Measurements from ENCODE around the gene EIF2B2.

The EIF2B2 gene

DNA sequence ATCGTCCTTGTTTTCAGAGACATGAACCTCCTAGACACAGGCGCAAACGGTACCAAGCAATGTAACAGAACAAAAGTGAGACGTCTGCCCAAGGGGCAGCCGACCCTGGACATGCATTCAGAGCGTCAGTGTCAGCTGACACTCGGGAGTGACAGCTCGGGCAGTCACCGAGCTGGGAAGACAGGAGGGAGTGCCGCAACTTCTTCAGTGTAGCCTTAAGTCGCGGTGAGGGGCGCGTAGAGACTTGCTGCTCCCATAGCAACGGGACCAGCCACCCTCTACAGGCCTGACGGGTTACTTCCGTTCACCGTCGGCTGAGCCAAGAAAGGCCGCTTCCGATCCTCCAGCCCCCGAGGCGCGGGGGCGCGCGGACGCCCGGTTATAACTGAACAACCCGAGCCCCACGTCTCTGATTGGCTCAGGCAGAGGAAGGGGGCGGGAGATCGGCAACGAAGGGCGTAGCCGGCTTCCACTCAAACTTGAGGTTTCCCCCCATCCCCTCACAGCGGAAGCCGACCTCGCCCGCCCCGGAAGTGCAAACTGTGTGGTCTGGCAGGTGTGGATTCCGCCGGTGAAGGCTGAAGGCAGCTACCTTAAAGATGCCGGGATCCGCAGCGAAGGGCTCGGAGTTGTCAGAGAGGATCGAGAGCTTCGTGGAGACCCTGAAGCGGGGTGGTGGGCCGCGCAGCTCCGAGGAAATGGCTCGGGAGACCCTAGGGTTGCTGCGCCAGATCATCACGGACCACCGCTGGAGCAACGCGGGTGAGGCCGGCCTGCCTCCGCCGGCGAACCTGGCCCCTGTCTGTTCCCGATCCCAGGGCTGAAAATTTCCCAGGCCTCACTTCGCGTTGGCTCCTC, at the start of gene EIF2B2:
Gene EIF2B2 (plus strand): TSS at position 530 of the 858 bp plus-strand sequence. CDS start 70 bp downstream, at position 600.
- DNase-seq = peak; percentile 91 to 98

DNA sequence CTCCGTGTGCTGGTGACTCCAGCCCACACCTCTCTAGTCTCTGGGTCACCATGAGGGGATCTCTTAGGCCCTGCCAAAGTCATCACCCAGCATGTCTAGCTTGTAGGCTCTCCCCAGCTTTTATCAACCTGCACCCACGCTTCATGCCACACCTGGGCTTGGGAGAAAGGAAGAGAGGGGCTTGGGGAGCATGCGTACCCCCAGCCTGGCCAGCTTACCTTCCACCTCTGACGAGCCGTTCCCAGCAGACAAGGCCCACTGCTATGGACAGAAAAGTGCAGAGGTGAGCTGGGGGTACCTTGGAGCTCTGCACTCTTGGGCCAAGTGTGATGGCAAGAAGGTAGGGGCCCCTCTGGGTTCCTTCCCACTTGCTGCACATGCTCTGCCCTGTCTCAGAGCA, 49.0 kb upstream of the EIF2B2 start:
- no peak for DNase-seq

DNA sequence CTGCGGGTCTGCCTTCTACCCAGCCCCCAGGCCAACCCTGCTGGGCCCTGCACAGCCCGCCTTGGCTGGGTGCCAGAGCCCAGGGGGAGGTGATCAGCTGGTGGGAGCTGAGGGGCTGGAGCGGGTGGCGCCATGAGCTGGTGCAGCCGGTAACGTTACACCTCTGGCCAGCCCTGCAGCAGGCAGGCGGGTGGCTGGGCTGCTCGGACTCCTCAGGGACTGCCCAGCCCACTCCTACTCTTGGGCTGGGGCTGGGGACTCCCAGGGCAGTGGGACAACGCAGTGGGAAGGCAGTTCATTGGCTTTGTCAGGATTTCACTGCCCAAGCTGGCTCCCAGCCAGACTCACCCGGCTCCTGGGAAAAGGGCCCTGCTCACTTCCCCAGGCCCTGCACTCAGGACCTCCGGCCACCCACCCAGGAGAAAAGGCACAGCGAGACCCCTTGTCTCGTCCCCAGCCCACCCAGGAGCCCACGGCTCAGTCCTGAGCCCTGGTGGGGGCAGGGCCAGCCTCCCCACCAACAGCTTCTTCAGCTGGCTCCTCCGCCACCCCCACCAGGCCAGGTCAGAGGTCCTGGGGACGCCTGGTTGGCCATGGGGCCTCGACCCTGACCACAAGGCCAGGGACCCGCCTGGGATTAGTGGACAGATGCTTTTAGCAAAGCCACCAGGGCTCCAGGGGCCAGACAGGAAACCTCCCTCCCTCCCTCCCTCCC, 48.3 kb upstream of the EIF2B2 start:
- peak in 1 of 2 experiments; percentile 45 for DNase-seq

DNA sequence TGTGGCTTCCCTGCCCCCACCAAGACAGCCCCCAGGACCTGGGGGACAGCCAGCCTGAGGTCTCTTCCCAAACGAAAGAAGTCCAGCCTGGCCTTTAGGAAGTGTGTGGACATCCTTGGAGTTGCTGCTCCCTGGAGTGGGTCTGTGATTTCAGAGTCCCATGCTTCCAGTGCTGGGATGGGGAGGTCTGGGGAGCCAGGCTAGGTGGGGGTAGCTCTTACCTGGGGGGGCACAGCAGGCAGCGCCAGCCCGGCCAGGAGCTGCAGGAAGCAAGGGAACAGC, 47.8 kb upstream of the EIF2B2 start:
- no peak for DNase-seq

DNA sequence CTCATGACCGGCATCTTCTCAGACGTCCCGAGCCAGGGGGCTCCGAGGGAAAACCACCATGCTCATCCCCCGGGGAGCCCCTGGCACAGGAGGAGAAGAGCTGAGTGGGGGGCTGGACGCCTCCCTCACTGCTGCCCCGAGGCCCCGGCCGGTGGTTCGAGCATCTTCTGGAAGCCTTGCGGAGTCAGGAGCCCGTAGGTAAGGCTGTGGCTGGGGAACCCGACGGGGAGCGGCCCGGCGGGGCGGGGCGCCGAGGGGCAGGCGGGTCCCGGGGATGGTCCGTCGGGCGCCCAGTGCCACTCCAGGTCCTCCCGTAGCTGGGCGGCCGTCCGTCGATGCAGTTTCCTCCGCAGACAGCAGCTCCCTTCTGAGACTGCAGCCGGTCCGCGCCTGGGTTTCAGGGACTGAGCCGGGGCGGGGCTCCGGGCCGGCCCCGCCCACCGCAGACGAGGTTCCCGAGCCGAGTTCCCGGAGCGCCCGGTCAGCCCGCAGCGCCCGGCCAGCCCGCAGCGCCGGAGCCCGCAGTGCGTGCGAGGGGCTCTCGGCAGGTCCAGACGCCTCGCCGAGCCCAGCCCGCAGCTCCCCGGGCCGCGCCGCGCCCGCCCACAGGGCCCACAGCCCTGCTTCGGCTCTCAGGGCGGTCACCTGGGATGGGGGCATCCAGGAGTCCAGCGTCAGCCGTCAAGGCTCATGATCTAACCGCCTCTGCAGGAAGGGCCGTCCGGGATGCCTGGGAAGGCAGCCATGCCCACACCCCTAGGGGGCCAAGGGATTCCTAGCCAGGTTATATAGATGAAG, 47.3 kb upstream of the EIF2B2 start, which contains the start of gene PGF:
Gene PGF (minus strand): TSS at position 369 of the 798 bp plus-strand sequence. CDS start 355 bp downstream, at position 14.
- peak in 1 of 2 experiments; percentile 65 for DNase-seq

DNA sequence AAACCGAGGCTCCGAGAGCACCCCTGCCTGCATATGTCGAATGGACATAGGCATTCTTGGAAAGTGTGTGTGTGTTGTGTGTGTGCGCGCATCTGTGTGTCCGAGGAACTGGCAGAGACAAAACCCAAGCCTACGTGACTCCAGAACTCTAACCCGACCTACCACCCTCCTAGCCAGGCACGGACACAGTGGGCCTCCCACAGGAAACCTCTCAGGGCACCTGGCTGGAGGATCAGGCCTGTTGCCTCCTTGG, 46.8 kb upstream of the EIF2B2 start:
- no peak for DNase-seq

DNA sequence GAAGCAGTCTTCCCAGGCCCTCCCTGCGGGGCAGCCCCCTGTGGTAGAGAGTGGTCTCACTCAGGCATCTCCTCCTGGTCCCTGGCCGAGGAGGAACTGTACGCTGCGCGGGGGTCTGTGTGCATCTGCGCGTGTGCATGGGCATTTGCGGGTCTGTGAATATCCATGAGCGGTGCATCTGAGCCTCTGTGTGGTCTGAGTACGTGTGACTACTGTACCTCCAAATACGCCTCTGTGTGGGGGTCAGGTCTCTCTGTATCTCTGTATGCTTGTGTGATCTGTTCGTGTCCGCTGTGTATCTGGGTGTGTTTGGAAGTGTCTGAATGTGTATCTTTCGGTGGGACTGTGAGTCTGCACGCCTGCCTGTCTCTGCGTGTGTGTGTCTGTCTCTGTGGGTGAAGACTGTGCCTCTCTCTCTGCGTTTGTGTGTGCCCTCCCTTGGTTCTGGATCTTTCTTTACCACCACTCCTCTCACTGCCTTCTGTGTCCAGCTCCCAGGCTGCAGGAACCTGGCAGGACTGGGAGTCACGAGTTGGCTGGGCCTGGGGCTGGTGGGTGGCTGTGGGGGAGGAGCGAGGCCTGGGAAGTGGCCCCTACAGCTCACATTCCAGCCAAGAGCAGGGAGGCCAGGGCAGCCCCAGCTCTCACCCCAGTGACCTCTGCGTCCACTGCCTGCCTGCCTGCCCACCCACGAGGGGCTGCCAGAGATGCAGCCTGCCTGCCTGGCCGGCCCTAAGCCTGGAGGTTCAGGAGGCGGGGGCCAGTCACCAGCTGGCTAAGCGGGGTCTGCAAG, 46.2 kb upstream of the EIF2B2 start:
- DNase-seq = no peak

DNA sequence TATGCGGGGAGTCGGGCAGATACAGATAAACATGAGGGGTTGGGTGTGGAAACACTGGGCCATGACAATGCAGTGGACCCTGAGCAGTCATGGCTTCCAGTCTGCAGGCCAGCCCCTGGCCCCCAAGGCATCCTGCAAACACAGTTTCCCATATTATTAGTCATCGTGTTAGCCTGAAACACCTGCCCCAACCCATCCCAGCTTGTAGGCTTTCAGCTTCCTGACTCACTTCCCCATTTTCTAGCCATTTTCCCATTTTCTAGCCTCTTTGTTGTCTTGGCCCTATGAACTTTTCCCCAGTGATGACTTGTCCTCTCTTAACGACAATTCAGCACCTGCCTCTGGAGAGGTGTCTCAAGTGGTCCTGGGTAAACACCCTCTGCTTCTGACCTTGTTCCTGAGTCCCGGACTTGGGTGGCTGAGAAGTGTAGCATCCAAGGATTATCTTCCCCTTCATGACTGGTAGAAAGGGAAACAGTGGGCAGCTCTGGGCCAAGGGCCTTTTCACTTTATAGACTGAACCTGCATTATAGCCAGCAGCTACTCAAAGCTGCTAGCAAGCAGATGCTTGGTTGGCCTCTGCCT, 43.0 kb upstream of the EIF2B2 start:
- DNase-seq = no peak

DNA sequence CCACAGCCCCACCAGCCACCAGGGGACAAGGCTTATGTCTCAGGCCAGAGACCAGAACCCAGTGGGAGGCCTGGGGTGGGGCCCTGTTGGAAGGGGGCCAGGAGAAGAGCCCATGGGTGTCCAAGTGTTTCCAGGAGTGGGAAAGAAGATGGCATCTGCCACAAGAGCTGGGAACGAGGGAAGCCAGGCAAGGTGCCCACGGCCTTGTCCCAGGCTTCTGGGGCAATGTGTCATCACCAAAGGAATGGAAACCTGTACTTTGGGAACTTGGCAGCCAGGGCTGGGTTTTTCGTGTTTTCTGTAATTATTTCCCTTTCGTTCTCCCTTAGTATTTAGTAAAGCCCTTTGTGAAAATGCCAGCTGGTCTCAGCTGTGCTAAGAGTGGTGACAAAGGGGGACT, 42.0 kb upstream of the EIF2B2 start:
- no peak for DNase-seq

DNA sequence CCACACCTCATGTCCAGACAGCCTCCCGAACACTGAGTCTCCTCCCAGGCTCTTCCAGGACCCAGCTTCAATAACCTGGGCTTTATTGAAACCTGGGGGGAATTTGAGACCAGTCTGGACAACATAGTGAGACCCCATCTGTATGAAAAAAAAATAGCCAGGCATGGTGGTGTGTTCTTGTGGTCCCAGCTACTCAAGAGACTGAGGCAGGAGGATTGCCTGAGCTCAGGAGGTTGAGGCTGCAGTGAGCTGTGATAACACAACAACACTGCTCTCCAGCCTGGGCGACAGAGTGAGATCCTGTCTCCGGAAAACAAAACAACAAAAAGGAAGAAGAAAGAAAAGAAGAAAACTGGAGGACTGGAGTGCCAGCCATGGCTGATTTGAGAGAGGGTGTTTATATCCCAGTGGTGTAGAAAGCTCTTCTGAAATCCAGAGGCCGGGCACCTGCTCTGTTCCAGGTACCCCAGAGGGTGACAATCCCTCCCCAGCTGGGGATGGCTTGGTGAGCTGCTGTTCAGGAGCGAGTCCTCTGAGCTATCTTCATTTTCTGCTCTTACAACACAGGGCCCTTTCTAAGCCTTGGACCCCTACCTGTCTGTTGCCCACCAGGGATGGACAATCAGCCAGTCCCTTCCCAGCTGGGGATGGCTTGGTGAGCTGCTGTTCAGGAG, 41.3 kb upstream of the EIF2B2 start:
- DNase-seq = no peak

DNA sequence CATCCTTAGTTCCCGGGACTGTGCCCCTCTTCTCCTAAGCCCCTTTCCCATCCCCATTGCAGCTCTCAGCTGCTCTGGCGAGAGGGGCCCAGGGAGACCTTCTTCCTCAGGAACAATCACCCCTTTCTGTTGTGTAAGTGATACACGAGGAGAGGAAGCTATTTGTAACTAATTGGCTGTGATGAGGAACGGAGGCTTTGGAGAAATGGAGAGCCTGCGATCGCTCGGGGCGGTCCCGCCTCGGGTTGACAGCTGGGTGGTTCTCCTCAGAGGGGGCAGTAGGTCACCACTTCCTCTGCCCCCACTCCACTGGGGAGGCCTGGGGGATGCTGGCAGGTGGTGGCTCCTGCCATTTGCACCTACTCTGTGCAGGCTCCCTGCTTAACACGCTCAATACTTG, 40.7 kb upstream of the EIF2B2 start:
- DNase-seq = no peak

DNA sequence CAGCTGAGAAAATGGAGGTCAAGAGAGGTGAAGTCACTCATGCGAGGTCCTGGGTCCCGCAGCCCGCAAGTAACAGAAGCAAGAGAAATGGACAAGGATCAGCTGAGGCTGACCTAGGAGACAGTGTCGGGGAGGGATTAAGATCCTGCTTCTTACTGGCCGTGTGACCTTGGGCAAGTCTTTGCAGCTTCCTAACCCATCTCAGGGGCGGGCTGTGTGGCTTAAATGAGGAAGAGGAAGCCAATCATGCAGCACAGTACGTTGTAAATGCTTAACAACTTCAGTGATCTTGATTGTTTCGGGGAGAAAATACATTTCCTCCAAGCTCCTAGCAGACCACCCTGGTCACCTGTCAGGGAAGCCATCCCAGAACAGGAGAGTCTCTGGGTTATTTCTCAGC, 40.2 kb upstream of the EIF2B2 start:
- no peak for DNase-seq

DNA sequence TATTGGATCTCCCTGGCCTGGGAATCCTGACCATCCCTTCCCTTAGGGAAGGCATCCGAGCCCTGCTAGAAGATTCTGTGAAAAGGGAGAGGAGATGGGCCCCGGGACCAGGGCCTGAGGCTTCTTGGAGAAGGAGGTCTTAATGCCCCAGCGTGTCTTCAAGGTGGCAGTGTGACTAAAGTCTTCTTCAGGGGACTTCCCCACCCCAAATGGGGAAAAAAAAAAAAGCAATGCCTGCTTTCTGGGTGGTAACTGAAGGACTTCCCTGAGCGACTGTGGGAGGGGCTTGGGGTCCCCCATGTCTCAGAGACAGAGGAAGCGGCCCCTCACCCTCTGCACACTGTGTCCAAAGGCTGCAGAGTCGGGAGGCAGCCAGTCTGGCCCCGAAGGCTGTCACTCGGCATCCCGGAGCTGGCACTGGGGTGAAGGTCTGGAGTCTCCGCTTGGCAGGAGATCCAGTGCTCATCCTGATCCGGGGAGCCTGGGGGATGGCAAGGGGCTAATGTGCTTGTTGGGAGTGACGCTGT, 39.5 kb upstream of the EIF2B2 start:
- DNase-seq = no peak

DNA sequence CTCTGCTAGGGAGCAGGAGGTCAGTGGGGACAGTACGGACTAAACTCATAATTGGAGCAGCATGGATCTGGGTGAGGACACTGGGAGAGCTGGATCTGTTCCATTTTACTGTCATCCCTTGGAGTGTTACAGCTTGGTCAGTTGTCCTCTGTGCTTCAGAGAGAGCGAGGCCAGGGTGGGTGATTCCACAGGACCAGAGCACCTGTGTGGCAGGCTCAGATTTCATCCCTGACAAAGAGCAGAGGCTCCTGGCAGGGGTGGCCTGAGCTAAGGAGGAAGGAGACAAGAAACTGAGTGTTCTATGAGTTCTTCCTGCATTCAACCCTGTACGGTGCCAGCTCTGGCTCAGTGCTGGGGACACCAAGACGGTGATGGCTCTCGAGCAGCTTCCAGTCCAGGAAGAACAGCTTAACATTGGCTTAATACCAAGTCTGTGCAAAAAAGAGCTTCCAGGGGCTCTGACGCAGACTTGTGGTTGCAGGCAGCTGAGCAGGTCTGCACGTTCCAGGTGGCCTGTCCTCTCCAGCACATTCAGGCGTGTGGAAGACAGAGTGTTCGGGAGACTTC, 38.9 kb upstream of the EIF2B2 start:
- no peak for DNase-seq

DNA sequence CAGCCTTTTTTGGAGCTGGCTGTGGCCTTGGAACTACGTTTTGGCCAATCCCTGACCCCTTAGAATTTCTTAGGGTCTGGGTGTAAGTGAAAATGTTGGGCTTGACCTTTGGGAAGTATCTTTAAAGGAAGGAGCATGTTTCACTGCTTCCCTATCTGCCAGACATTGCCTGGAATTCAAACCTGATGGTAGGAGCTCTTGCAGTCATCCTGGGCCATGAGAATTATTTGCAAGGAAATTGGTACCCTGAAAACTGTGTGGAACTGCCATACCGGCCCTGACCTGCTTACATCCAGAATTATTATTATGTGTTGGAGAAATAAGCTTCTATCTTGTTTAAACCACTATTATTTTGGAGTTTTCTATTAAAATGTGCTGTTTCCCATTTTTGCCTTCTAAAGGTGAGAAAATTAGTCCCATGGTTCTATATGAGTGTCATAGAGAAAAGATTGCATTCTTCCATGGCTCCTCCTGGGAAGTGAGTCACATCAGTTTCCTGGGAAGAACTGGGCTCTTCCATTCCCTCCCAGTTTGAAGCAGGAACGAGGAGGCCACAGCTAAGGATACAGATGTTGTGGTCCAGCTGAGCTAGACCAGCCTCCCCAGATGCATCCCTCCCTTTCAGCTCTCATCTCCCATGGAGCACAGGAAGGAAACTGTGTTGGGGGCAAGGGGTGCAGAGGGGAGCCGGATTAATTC, 37.8 kb upstream of the EIF2B2 start:
- DNase-seq = no peak

DNA sequence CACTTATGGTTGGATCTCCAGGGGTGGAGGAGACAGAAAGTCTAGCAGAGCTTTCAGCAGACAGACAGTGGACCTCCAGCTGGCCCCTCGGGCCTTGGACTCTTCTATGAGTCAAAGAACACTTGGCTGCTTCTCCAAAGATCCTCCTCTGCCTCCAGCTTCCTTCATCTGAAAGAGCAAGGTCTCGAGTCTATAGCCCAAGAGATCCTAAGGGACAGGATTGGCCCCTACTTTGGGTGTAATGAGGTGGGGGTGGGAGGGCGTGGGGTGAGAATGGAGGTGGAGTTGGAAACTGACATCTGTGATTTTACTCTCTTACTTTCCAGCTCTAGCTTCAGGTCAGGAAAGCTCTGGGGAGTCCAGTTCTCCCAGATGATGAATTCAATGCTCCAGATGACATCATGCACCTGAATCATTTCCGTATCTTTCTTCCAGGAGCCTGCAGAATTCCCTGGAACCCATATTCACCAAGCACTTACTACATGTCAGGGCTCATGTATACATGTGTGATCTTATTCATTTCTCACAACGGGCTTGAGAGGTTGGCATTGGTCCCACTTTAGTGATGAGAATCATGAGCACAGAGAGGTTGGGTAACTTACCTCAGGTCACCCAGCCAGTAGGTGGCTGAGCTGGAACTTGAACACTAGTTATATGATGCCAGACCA, 37.1 kb upstream of the EIF2B2 start:
- no peak for DNase-seq

DNA sequence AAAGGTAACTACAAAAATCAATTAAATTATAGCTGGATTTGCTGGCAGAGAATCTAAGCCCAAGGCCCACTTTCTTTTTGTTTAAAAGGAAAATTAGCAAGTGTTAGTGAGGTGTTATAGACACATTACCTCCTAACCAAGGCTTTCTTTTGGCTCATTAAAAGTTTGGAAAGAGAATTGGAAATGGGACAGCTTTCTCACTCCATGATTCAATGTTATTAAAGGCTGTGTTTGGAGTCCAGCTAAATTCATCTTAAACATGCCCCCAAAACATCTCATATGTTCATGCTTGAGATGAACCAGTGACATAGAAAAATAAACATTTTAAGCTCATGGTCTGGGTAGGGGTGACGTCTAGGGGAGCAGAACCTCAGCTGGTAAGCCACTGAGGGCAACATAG, 33.9 kb upstream of the EIF2B2 start:
- no peak for DNase-seq

DNA sequence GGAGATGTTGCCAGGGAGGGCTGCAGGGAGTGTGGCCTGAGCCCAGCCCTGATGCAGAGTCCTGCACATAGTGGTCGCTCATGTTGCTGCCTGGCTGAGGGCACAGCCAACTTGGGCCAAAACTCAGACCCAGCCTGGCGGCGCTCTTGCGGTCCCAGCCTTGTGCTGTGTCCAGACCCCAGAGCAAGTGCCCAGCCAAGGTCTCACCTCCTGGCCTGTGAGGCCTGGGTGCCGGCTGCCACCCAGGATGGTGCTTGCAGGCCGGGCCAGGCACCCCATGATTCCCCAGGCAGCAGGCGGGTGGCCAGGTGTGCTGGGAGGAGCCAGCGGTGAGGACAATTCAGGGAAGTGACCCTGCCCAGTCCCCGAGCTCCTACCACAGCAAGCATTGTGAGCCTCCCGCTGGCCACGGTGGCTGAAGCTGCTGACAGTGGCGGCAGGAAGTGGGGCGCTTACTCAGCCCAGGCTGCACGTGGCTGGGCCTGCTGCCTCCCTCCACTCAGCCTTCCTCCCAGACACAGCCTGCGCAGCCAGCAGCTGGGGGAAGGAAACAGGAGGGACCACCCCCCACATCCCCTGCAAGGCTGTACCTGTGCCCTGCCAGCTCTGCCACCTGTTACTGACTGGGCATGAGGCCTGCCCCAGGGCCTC, 29.6 kb upstream of the EIF2B2 start:
- no peak for DNase-seq

DNA sequence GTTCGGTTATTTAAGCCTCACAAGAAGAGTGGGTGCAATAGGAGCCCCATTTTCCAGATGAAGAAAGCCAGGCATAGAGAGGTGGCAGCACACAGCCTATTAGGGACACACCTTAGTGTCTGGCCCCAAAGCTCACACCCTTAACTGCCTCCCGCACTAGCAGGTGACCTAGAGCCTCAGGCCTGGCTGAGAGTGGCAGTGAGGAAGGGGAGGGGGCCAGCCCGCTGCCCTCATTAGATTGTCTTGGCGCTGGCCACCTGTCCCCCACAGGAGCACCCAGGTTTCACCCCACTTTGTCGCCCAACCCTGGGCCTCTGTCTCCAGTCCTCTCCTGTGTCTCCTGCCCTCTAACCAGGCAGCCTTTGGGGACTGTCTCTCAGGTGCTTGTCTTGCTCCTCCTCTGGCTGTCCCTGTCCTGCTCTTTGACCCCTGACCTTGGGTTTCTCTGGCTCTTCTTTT, 28.8 kb upstream of the EIF2B2 start:
- no peak for DNase-seq

Data from NCI-H526 (cell line).